Epithelial cell of esophagus (primary cell): ENCODE measurements around the gene KDM4F.

Experiments
- DNase-seq: peaks from one replicate; pipeline ENCODE4 v3.0.0; 2010; ENCODE audit warnings: low read depth
- H3K4me3 ChIP-seq: 2 replicates; pipeline ENCODE4 v1.5.1; 2011; ENCODE audit warnings: mild to moderate bottlenecking, low read length, control low read depth
- TF ChIP-seq, protein P1 (sequence below): IDR thresholded peaks from 2 replicates; pipeline ENCODE4 v1.5.1; 2011; ENCODE audit warnings: low read depth, mild to moderate bottlenecking, low read length, control low read depth, inconsistent platforms; ENCODE audit not compliant: insufficient read depth; ENCODE audit errors: missing control alignments

Gene KDM4F

DNA sequence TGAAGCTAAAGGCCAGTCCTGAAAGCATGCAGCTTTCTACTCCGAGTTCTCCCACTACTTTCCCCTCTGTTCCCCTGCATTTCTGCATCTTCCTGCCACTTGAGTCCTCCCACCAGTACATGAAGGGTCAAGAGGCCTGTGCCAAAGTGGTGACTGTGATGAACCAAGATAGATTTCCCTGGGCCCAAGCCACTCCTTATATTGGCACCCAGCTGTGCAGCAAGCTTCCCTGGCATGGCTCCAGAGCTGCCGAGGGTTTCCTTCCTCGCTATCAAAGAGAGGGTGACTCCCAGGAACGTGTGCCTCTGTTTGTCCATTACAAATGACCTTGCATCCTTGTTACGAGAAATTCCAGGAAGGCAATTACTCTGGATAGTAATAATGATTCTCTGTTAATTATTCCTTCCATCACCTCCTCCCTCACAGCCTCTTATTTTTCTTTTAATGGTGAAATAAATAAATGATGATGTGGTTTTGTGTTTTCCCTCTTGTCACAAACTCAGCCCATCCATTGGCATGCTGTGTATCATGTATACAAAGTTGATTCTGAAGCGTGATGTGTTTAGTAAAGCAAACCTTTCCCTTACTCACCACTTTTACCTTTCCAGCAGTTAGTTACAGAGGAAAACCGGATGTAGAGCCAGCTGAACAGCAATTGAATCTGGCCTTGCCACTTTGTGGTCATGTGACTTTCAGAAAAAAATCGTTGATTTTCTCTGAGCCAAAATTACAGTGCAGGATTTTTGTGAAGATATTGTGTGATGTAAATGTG lies 25.8 kb downstream of the KDM4F start:
- no peak overlapping the region for H3K4me3 ChIP-seq
- TF ChIP-seq, protein P1, sequence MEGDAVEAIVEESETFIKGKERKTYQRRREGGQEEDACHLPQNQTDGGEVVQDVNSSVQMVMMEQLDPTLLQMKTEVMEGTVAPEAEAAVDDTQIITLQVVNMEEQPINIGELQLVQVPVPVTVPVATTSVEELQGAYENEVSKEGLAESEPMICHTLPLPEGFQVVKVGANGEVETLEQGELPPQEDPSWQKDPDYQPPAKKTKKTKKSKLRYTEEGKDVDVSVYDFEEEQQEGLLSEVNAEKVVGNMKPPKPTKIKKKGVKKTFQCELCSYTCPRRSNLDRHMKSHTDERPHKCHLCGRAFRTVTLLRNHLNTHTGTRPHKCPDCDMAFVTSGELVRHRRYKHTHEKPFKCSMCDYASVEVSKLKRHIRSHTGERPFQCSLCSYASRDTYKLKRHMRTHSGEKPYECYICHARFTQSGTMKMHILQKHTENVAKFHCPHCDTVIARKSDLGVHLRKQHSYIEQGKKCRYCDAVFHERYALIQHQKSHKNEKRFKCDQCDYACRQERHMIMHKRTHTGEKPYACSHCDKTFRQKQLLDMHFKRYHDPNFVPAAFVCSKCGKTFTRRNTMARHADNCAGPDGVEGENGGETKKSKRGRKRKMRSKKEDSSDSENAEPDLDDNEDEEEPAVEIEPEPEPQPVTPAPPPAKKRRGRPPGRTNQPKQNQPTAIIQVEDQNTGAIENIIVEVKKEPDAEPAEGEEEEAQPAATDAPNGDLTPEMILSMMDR, result no peak
- DNase-seq, result peak; percentile 67

DNA sequence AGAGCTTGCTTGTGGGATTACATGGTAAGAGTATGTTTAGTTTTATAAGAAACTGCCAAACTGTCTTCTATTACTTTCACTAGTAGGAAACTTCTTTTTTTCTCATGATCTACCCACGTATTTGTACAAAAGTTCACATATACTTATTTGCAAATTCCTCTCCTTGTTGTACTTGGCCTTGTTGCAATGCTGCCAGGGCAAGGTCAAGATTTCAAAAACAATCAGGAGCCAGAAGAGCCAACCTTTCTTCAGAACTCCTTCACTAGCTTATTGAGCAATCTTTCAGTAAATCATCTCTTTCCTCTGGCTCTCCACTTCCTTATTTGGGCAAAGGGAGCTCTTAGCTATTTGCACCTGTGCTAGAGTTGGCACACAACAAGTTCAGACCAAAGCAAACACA lies 27.2 kb downstream of the KDM4F start:
- TF ChIP-seq, protein P1, result no peak
- H3K4me3 ChIP-seq, result no peak overlapping the region
- peak; percentile 61 for DNase-seq

DNA sequence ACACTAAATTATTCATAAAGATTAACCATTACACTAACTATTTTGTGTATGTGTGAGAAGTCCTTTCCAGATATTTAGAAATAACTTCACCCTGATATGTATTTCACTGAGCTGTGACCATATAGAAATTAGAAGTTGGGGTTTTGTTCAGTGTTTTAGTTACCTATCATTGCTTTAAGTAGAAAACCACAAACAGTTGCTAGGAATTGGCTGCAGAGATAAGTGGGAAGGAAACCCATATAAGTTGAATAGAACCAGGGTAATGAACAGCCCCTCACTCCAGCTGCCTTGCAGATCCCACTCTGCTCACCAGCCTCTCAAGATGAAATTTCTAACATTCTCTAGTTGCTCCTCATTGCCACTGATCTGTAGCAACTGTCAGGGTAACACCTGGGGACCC lies 27.8 kb downstream of the KDM4F start:
- TF ChIP-seq, protein P1, result no peak
- no peak for DNase-seq
- no peak overlapping the region for H3K4me3 ChIP-seq

DNA sequence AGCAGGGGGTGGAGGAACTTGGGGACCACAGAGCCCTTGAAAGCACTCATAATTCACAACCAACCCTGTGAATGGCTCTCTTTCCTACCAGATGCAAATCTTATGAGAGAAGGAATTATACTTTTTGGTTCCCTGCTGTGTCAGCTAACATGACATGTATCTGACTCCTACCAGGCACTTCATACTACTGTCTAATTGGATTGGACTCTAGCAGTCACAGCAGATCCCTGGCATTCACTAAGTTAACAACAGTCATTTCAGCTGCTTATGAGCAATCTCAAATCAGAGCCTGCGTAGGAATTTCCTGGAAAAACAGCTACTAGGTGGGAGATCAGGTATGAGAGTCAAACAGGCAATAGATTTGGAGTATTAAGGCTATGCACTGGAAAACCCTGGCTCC lies 29.3 kb downstream of the KDM4F start:
- H3K4me3 ChIP-seq, result no peak overlapping the region
- peak; percentile 50 for DNase-seq
- TF ChIP-seq, protein P1, result no peak

DNA sequence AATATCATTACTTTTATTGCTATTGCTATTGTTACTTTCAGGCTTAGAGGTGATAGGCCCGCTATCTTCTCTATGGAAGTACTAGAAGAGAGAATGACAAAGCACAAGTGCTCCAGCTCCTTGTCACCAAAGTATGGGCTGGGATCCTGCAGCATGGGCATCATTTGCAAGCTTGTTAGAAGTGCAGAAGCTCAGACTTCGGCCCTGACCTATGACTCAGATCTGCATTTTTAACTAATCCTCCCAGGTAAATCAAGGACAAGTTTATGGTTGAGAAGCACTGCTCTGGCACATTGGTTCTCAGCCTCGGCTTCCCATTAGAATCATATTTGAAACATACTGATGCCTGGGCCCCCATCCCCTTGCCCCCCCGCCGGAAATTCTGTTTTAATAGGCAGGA lies 31.8 kb downstream of the KDM4F start:
- TF ChIP-seq, protein P1, result no peak
- DNase-seq, result no peak
- no peak overlapping the region for H3K4me3 ChIP-seq

DNA sequence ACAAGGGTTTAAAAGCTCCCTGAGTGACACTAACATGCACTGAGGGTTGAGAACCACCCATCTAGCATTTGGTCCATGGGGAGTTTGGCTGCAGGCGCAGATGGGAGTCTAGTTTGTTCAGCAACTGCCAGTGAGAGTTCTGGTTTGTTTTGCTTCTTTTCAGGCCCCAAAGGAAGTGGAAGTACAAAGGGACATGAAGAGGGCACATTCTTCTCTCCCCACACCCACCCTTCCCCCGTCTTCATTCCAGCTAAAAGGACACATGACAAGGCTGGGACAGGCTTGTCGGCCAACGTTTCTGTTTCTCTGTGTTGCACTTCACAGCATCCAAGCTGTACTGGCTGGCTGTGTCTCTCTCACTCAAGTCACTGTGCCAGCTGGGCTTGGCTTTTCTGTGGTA lies 32.2 kb downstream of the KDM4F start:
- H3K4me3 ChIP-seq, result no peak overlapping the region
- TF ChIP-seq, protein P1, result no peak
- no peak for DNase-seq

DNA sequence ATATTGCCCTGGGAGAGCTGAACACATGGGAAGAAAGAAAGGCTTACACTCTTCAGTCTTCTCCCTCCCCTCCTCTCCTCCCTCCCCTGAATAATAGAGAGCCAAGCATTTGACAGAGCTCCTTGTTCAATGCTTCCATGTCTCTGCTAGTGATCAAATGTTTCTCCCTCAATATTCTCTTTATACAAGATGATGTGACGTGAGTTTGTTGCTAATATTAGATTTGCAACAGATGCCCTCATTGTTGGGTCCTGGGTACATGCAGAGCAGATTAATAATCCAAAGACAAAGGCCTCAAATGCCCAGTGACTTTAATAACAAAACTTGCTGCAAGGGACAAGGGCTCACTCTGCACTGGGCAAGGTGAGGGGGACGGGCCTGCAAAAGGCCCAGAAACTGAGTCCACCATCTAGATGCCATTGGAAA lies 33.4 kb downstream of the KDM4F start:
- H3K4me3 ChIP-seq, result no peak overlapping the region
- TF ChIP-seq, protein P1, result no peak
- no peak for DNase-seq
